ENCODE results near the gene KRT3.

- TF ChIP-seq POLR2A (IDR thresholded peaks at IDR 0.05): no peak
- TF ChIP-seq, protein P1, sequence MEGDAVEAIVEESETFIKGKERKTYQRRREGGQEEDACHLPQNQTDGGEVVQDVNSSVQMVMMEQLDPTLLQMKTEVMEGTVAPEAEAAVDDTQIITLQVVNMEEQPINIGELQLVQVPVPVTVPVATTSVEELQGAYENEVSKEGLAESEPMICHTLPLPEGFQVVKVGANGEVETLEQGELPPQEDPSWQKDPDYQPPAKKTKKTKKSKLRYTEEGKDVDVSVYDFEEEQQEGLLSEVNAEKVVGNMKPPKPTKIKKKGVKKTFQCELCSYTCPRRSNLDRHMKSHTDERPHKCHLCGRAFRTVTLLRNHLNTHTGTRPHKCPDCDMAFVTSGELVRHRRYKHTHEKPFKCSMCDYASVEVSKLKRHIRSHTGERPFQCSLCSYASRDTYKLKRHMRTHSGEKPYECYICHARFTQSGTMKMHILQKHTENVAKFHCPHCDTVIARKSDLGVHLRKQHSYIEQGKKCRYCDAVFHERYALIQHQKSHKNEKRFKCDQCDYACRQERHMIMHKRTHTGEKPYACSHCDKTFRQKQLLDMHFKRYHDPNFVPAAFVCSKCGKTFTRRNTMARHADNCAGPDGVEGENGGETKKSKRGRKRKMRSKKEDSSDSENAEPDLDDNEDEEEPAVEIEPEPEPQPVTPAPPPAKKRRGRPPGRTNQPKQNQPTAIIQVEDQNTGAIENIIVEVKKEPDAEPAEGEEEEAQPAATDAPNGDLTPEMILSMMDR (IDR thresholded peaks at IDR 0.05): no peak
- no peak for TF ChIP-seq POLR2AphosphoS5 (IDR thresholded peaks at IDR 0.05)
Measured at GRCh38 chr12:52767427-52767826, 28.5 kb downstream of the KRT3 start.
